Bronchial epithelial cell (primary cell): ENCODE measurements around the gene NKX2-3. TPM values are rescaled to one million over a fixed set of nuclear protein-coding genes. Genes with fewer than 3 reads are reported as not detected.

Experiments
- DNase-seq: peaks from one replicate; pipeline ENCODE4 v3.0.0-alpha.2; 2010; ENCODE audit warnings: low read depth
- FAIRE-seq: peaks from 2 replicates; lab custom pipeline; 2011; peaks lifted over from hg19 to GRCh38; lab: Jason Lieb, UNC
- H3K27me3 ChIP-seq: 2 replicates; pipeline ENCODE4 v1.5.1; 2011; ENCODE audit warnings: low read length; ENCODE audit not compliant: control insufficient read depth, insufficient read depth
- H3K36me3 ChIP-seq: 2 replicates; pipeline ENCODE4 v1.5.1; 2011; ENCODE audit warnings: low read length; ENCODE audit not compliant: control insufficient read depth, insufficient read depth
- H3K4me3 ChIP-seq: 2 replicates; pipeline ENCODE4 v1.5.1; 2011; ENCODE audit warnings: mild to moderate bottlenecking, low read depth, low read length, control low read depth
- CTCF ChIP-seq: IDR thresholded peaks from 2 replicates; pipeline ENCODE4 v1.5.1; 2011; ENCODE audit warnings: mild to moderate bottlenecking, moderate library complexity, low read length, control low read depth, inconsistent platforms; ENCODE audit not compliant: insufficient read depth, severe bottlenecking
- total RNA-seq: library from RNA; depleted of rRNA; stranded (reverse); fragments of >200 nt; gene quantifications from 2 replicates; pipeline ENCODE4 v1.2.1, GENCODE V29; 2014

NKX2-3 gene
- total RNA-seq, result under 0.01 TPM in 1 of 2 replicates, not detected in the other

DNA sequence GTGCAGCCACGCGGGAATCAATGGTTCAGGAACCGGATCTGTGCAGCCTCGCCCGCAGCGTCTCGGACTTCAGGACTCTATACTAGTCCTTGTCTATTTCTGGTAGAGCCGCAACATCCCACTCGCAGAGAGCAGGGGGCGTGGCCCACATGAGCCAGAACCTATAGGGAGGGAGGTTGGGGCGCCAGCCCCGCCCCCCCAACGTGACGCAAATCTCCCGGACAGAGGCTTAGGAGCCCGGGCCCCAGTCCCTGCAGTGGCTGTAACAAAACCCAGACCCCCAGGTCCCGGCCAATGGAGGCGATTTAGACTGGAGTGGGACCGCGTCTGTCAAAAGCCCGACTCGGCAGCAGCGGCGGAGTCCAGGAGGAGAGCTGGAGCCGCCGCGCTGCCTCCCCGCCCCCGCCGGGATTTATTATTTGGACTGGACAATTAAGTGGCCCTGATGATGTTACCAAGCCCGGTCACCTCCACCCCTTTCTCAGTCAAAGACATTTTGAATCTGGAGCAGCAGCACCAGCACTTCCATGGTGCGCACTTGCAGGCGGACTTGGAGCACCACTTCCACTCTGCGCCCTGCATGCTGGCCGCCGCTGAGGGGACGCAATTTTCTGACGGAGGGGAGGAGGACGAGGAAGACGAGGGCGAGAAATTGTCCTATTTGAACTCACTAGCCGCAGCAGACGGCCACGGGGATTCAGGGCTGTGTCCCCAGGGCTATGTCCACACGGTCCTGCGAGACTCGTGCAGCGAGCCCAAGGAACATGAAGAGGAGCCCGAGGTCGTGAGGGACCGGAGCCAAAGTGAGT, at the start of gene NKX2-3:
NKX2-3 (plus strand) TSS at position 256 of the 809 bp plus-strand sequence; CDS start at position 446, 190 bp downstream.
- DNase-seq (no peak), FAIRE-seq (no peak)
- H3K27me3 ChIP-seq, result peaks cover 76% of the 10 kb centered on the region
- H3K4me3 ChIP-seq, result no peak within 1 kb of the TSS
- no peaks in the 10 kb centered on the region for H3K36me3 ChIP-seq
- TF ChIP-seq CTCF, result no peak

GRCh38 chr10:99484626-99485581, 47.8 kb upstream of the NKX2-3 start:
- TF ChIP-seq CTCF, result peak; percentile 28
- no peaks in the 10 kb centered on the region for H3K36me3 ChIP-seq
- peak; percentile 5 for DNase-seq
- no peak for FAIRE-seq
- H3K4me3 ChIP-seq, result no peak overlapping the region
- no peaks in the 10 kb centered on the region for H3K27me3 ChIP-seq

GRCh38 chr10:99487125-99487807, 45.5 kb upstream of the NKX2-3 start:
- no peak for TF ChIP-seq CTCF
- Histone ChIP-seq H3K27me3 (no peaks in the 10 kb centered on the region), H3K36me3 (no peaks in the 10 kb centered on the region), H3K4me3 (no peak overlapping the region)
- DNase-seq, result peak; percentile 22
- no peak for FAIRE-seq

DNA sequence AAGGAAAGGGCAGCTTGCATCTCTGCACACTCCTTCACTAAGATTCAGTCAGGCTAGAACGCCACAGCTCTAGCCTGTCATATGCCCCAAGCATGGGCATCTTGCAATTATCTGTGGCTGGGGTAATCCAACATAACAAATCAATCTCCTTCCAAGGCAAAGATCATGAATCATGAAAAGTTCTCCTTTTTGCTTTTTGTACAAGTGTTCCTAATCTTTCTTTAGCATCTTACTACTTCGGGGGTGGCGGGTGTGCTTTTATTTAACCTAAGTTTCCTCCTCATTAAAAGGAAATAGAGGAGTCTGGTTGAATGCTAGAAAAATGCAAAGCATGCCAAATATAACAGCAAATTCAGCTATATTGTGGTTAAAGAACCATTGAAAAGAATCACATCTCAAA, 43.5 kb upstream of the NKX2-3 start:
- Histone ChIP-seq H3K27me3 (no peaks in the 10 kb centered on the region), H3K36me3 (no peaks in the 10 kb centered on the region), H3K4me3 (no peak overlapping the region)
- DNase-seq (no peak), FAIRE-seq (no peak)
- TF ChIP-seq CTCF, result no peak

DNA sequence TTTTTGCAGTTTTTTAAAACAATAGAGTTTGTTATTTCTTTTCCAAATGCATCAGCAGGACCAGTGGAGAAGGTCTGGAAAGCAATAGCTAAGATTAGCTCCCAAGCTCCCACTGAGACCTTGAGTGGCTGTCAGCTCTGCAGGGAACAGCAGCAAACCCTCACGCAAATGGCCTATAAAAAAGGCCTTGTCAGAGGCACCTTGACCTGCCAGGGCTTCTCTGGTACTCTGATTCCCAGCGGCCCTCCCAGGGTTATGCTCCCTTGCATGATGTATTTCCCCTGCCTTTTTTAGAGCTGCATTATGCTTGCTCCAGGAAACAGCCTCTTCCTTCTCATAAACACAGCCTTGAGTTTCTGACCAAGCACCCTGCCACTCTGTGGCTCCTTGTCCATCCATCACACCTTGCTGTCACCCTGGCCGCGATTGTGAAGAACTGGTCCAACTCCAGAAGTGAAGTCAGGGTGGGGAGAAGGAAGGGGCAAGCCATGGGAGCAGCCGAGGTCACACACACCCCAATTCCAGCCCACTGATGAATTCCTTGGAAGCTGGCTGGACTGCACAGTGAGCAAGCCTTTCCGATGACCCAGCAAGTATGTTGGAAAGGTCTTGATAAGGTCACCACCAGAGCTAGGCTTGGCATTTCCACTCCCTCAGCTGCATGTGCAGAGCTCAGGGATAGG, 35.3 kb upstream of the NKX2-3 start:
- Histone ChIP-seq H3K27me3 (no peaks in the 10 kb centered on the region), H3K36me3 (no peaks in the 10 kb centered on the region), H3K4me3 (no peak overlapping the region)
- FAIRE-seq (no peak), DNase-seq (no peak)
- no peak for TF ChIP-seq CTCF
